GM21529 (cell line): ENCODE results near the gene FOXQ1.
"Not testable (repeated sequence)": the region's sequence is repeated elsewhere in the genome, so short reads cannot be mapped to it uniquely, and the experiment has no call there.

Experiments
- ATAC-seq: cut with Tn5 transposase; IDR thresholded peaks from one replicate; pipeline ENCODE4 v1.9.1; 2021; ENCODE audit not compliant: unreplicated experiment

Gene FOXQ1

GRCh38 chr6:1318584-1318983 lies 6.7 kb downstream of the FOXQ1 start:
- ATAC-seq = not testable (repeated sequence)

- ATAC-seq = no peak
These were observed 9.8 kb downstream of the FOXQ1 start for GRCh38 chr6:1321738-1322137.

- ATAC-seq = no peak
These were observed 10.3 kb downstream of the FOXQ1 start for GRCh38 chr6:1322156-1322555.

GRCh38 chr6:1322696-1323219 lies 10.9 kb downstream of the FOXQ1 start:
- ATAC-seq = no peak

- ATAC-seq = no peak
These were observed 13.0 kb downstream of the FOXQ1 start for GRCh38 chr6:1324936-1325335.

- ATAC-seq = no peak
These were observed 13.8 kb downstream of the FOXQ1 start for GRCh38 chr6:1325461-1326309.

- ATAC-seq = no peak
These were observed 14.7 kb downstream of the FOXQ1 start for GRCh38 chr6:1326535-1327121.

- ATAC-seq = no peak
These were observed 15.7 kb downstream of the FOXQ1 start for GRCh38 chr6:1327630-1328029.

- ATAC-seq = no peak
These were observed 16.4 kb downstream of the FOXQ1 start for GRCh38 chr6:1328129-1328800.

GRCh38 chr6:1329708-1330107 lies 17.8 kb downstream of the FOXQ1 start:
- ATAC-seq = no peak

GRCh38 chr6:1334684-1335083 lies 22.8 kb downstream of the FOXQ1 start:
- no peak for ATAC-seq

- no peak for ATAC-seq
These were observed 23.6 kb downstream of the FOXQ1 start for GRCh38 chr6:1335367-1336037.

- no peak for ATAC-seq
These were observed 24.4 kb downstream of the FOXQ1 start for GRCh38 chr6:1336246-1336843.

GRCh38 chr6:1337791-1338190 lies 25.9 kb downstream of the FOXQ1 start:
- no peak for ATAC-seq

- no peak for ATAC-seq
These were observed 34.2 kb downstream of the FOXQ1 start for GRCh38 chr6:1346101-1346500.

GRCh38 chr6:1346558-1347091 lies 34.7 kb downstream of the FOXQ1 start:
- ATAC-seq = no peak

- ATAC-seq = no peak
These were observed 35.3 kb downstream of the FOXQ1 start for GRCh38 chr6:1347161-1347560.

- no peak for ATAC-seq
These were observed 36.8 kb downstream of the FOXQ1 start for GRCh38 chr6:1348675-1349074.

GRCh38 chr6:1349655-1350054 lies 37.8 kb downstream of the FOXQ1 start:
- ATAC-seq = no peak

GRCh38 chr6:1351381-1352008 lies 39.6 kb downstream of the FOXQ1 start:
- no peak for ATAC-seq
